ENCODE results near the gene RPL13A.
"Not testable (repeated sequence)": the region's sequence is repeated elsewhere in the genome, so short reads cannot be mapped to it uniquely, and the experiment has no call there.

Gene RPL13A

GRCh38 chr19:49448432-49448786, 39.0 kb upstream of the RPL13A start:
- ATAC-seq (replicated peaks): no peak
- Mint-ChIP-seq H3K27ac (peak overlapping the region; percentile 3), H3K9me3 (no peaks in the 10 kb centered on the region), H3K4me1 (peaks cover 35 to 63% of the 10 kb centered on the region in 2 donors), H3K36me3 (peaks cover 38 to 58% of the 10 kb centered on the region in 2 donors), H3K4me3 (peak overlapping the region in 1 of 2 donors; percentile 27), H3K27me3 (no peaks in the 10 kb centered on the region)
- no peak for DNase-seq

DNA sequence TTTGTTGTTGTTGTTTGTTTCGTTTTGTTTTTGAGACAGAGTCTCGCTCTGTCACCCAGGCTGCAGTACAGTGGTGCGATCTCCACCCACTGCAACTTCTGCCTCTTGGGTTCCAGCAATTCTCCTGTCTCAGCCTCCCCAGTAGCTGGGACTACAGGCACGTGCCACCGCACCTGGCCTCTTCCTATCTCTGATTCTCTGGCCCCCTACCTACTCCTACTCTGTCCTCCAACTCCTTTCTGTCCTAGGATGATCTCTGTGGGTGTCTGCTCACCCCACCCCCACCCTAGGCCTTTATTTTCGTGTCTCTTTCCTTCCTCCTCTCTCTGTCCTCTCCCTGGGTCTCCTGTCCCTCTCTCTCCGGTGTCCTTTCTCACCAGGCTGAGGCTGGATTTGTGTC, 37.0 kb upstream of the RPL13A start:
- H3K27ac Mint-ChIP-seq: no peak overlapping the region
- peak overlapping the region; percentile 90 to 100 for H3K4me3 Mint-ChIP-seq
- H3K4me1 Mint-ChIP-seq: peaks cover 31 to 64% of the 10 kb centered on the region in 2 donors
- ATAC-seq (replicated peaks): no peak
- no peak for DNase-seq
- H3K36me3 Mint-ChIP-seq: peaks cover 39 to 58% of the 10 kb centered on the region in 2 donors
- no peaks in the 10 kb centered on the region for H3K27me3 Mint-ChIP-seq
- no peaks in the 10 kb centered on the region for H3K9me3 Mint-ChIP-seq

GRCh38 chr19:49451430-49452181, 35.8 kb upstream of the RPL13A start, which contains the start of gene PIH1D1:
Gene PIH1D1, minus strand, starts transcription at chr19:49451814. Its CDS starts 240 bp downstream, at chr19:49451574.
- no peaks in the 10 kb centered on the region for H3K9me3 Mint-ChIP-seq
- peaks cover 43 to 56% of the 10 kb centered on the region in 2 donors for H3K36me3 Mint-ChIP-seq

GRCh38 chr19:49453013-49453756, 34.2 kb upstream of the RPL13A start, which contains the start of gene ALDH16A1:
Gene ALDH16A1, plus strand, starts transcription at chr19:49453225. Its CDS starts 107 bp downstream, at chr19:49453332.
- peak within 1 kb of the TSS; percentile 100 for H3K27ac Mint-ChIP-seq
- peaks cover 31 to 71% of the 10 kb centered on the region in 2 donors for H3K4me1 Mint-ChIP-seq
- H3K9me3 Mint-ChIP-seq: no peaks in the 10 kb centered on the region
- peaks cover 39 to 52% of the 10 kb centered on the region in 2 donors for H3K36me3 Mint-ChIP-seq
- peak; percentile 87 to 89 for ATAC-seq (replicated peaks)
- DNase-seq: peak; percentile 98
- H3K27me3 Mint-ChIP-seq: no peaks in the 10 kb centered on the region
- H3K4me3 Mint-ChIP-seq: peak within 1 kb of the TSS; percentile 90 to 100

More at GRCh38 chr19:49451430-49452181, 35.8 kb upstream of the RPL13A start, which contains the start of gene PIH1D1:
- no peaks in the 10 kb centered on the region for H3K27me3 Mint-ChIP-seq
- H3K27ac Mint-ChIP-seq: peak within 1 kb of the TSS; percentile 100
- DNase-seq: peak; percentile 95
- ATAC-seq (replicated peaks): peak; percentile 77 to 78
- H3K4me3 Mint-ChIP-seq: peak within 1 kb of the TSS; percentile 90 to 100
- H3K4me1 Mint-ChIP-seq: peaks cover 32 to 71% of the 10 kb centered on the region in 2 donors

DNA sequence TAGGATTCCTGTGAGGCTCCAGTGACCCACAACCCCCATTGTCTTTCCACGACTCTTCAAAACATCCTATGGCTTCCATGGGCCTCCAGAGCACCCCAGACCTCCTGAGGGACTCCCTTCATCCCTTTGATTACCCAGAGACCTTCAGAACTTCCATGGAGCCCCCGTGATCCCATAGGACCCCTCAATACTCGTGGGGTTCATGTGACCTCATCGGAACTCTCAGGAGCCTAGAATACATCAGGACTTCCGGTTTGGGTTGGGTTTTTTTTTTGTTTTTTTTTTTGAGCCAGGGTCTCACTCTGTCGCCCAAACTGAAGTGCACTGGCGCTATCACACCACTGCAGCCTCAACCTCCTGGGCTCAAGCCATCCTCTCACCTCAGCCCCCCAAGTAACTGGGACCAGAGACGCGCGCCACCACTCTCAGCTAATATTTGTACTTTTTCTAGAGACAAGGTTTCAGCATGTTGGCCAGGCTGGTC, 33.6 kb upstream of the RPL13A start:
- Mint-ChIP-seq H3K27me3 (no peaks in the 10 kb centered on the region), H3K4me1 (peaks cover 26 to 65% of the 10 kb centered on the region in 2 donors), H3K36me3 (peaks cover 33 to 46% of the 10 kb centered on the region in 2 donors), H3K4me3 (peak overlapping the region; percentile 90 to 100), H3K9me3 (no peaks in the 10 kb centered on the region), H3K27ac (peak overlapping the region; percentile 100)
- ATAC-seq (replicated peaks): peak; percentile 5 to 10
- peak; percentile 32 for DNase-seq

GRCh38 chr19:49455773-49456172, 31.6 kb upstream of the RPL13A start:
- no peaks in the 10 kb centered on the region for H3K27me3 Mint-ChIP-seq
- ATAC-seq (replicated peaks) (no peak), DNase-seq (no peak)
- no peak overlapping the region for H3K27ac Mint-ChIP-seq
- H3K36me3 Mint-ChIP-seq: peaks cover 32 to 44% of the 10 kb centered on the region in 2 donors
- H3K4me3 Mint-ChIP-seq: no peak overlapping the region
- H3K9me3 Mint-ChIP-seq: no peaks in the 10 kb centered on the region
- H3K4me1 Mint-ChIP-seq: peaks cover 17 to 57% of the 10 kb centered on the region in 2 donors

GRCh38 chr19:49456326-49456725, 31.1 kb upstream of the RPL13A start:
- peaks cover 15 to 52% of the 10 kb centered on the region in 2 donors for H3K4me1 Mint-ChIP-seq
- H3K36me3 Mint-ChIP-seq: peaks cover 33 to 42% of the 10 kb centered on the region in 2 donors
- peak overlapping the region; percentile 25 for H3K27ac Mint-ChIP-seq
- H3K9me3 Mint-ChIP-seq: no peaks in the 10 kb centered on the region
- H3K4me3 Mint-ChIP-seq: no peak overlapping the region
- no peaks in the 10 kb centered on the region for H3K27me3 Mint-ChIP-seq
- ATAC-seq (replicated peaks) (no peak), DNase-seq (no peak)

DNA sequence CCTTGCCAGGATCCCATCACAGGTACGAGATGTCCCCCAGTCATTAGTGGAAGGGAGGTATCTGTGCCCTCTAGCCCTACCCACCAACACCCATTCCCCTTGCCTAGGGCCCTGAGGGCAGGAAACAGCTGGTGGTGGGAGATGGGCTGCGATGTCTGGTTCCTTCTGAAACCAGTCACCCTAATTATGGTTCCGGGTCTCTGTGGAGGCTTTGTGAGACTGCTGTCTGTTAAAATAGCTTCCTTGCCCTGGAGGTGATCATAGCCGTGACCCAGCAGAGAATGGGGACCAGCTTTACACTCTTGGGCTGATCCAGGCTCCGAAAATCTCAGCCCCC, 28.9 kb upstream of the RPL13A start:
- H3K36me3 Mint-ChIP-seq: peaks cover 35 to 41% of the 10 kb centered on the region in 2 donors
- ATAC-seq (replicated peaks) (no peak), DNase-seq (no peak)
- H3K27me3 Mint-ChIP-seq: no peaks in the 10 kb centered on the region
- no peak overlapping the region for H3K27ac Mint-ChIP-seq
- no peaks in the 10 kb centered on the region for H3K9me3 Mint-ChIP-seq
- H3K4me3 Mint-ChIP-seq: no peak overlapping the region
- H3K4me1 Mint-ChIP-seq: peaks cover 10 to 36% of the 10 kb centered on the region in 2 donors

DNA sequence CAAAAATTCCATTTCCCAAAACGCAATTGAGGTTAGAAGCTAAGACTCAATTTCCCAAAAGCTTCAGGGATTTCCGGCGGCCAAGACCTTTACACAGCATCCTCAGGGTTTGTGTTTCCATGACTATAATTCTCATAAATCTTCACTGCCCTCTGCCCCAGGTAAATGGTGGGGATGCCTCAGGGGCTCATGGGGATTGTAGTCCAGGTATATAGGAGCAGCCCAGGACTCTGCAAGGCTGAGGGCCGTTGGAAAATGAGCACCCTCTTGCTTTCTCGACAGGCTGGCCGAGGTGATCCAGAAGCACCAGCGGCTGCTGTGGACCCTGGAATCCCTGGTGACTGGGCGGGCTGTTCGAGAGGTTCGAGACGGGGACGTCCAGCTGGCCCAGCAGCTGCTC, 28.0 kb upstream of the RPL13A start:
- H3K36me3 Mint-ChIP-seq: peaks cover 40 to 45% of the 10 kb centered on the region in 2 donors
- no peaks in the 10 kb centered on the region for H3K9me3 Mint-ChIP-seq
- no peak for ATAC-seq (replicated peaks)
- no peaks in the 10 kb centered on the region for H3K27me3 Mint-ChIP-seq
- DNase-seq: no peak
- no peak overlapping the region for H3K27ac Mint-ChIP-seq
- H3K4me3 Mint-ChIP-seq: no peak overlapping the region
- H3K4me1 Mint-ChIP-seq: peaks cover 5 to 31% of the 10 kb centered on the region in 2 donors

GRCh38 chr19:49461130-49461529, 26.3 kb upstream of the RPL13A start:
- not testable (repeated sequence) for H3K27me3 Mint-ChIP-seq; H3K4me3 Mint-ChIP-seq; ATAC-seq (replicated peaks); H3K9me3 Mint-ChIP-seq; DNase-seq; H3K27ac Mint-ChIP-seq
- peaks cover 53 to 54% of the 10 kb centered on the region in 2 donors for H3K36me3 Mint-ChIP-seq
- H3K4me1 Mint-ChIP-seq: peaks cover 6 to 25% of the 10 kb centered on the region in 2 donors

DNA sequence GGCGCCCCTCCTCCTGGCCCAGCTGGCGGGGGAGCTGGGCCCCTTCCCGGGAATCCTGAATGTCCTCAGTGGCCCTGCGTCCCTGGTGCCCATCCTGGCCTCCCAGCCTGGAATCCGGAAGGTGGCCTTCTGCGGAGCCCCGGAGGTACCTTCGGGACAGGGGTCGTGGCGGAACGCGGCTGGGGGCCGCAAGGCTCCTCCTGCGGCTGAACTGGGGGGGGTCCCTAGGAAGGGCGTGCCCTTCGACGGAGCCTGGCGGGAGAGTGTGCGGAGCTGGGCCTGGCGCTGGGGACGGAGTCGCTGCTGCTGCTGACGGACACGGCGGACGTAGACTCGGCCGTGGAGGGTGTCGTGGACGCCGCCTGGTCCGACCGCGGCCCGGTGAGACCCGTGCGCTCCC, 25.8 kb upstream of the RPL13A start:
- DNase-seq: no peak
- Mint-ChIP-seq H3K27ac (no peak overlapping the region), H3K9me3 (no peaks in the 10 kb centered on the region), H3K27me3 (no peaks in the 10 kb centered on the region), H3K4me3 (no peak overlapping the region), H3K4me1 (peaks cover 6 to 22% of the 10 kb centered on the region in 2 donors), H3K36me3 (peaks cover 50% of the 10 kb centered on the region in 2 donors)
- no peak for ATAC-seq (replicated peaks)

DNA sequence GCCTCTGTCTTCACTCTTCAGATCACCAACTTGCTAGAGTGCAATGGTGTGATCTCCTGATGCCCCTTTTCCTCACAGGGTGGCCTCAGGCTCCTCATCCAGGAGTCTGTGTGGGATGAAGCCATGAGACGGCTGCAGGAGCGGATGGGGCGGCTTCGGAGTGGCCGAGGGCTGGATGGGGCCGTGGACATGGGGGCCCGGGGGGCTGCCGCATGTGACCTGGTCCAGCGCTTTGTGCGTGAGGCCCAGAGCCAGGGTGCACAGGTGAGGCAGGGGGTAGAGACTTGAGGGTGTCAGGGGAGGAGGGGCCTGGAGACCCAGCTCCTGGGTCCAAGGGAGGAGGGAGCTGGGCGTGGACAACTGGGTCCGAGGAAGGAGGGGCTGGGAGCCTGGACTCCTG, 24.9 kb upstream of the RPL13A start:
- H3K9me3 Mint-ChIP-seq: no peaks in the 10 kb centered on the region
- H3K27me3 Mint-ChIP-seq: no peaks in the 10 kb centered on the region
- H3K36me3 Mint-ChIP-seq: peaks cover 44 to 46% of the 10 kb centered on the region in 2 donors
- DNase-seq (no peak), ATAC-seq (replicated peaks) (no peak)
- H3K27ac Mint-ChIP-seq: peak overlapping the region; percentile 47
- H3K4me3 Mint-ChIP-seq: no peak overlapping the region
- H3K4me1 Mint-ChIP-seq: peaks cover 6 to 16% of the 10 kb centered on the region in 2 donors

GRCh38 chr19:49463960-49464740, 23.3 kb upstream of the RPL13A start:
- H3K36me3 Mint-ChIP-seq: peaks cover 48 to 51% of the 10 kb centered on the region in 2 donors
- DNase-seq (no peak), ATAC-seq (replicated peaks) (no peak)
- no peaks in the 10 kb centered on the region for H3K9me3 Mint-ChIP-seq
- H3K27ac Mint-ChIP-seq: no peak overlapping the region
- H3K4me3 Mint-ChIP-seq: no peak overlapping the region
- peaks cover 11 to 26% of the 10 kb centered on the region in 2 donors for H3K4me1 Mint-ChIP-seq
- H3K27me3 Mint-ChIP-seq: no peaks in the 10 kb centered on the region

- Mint-ChIP-seq H3K4me3 (no peak overlapping the region), H3K36me3 (peaks cover 47 to 48% of the 10 kb centered on the region in 2 donors), H3K27me3 (no peaks in the 10 kb centered on the region), H3K9me3 (no peaks in the 10 kb centered on the region), H3K27ac (peak overlapping the region; percentile 51), H3K4me1 (peaks cover 18 to 26% of the 10 kb centered on the region in 2 donors)
- no peak for DNase-seq
- ATAC-seq (replicated peaks): no peak
Observed at GRCh38 chr19:49465371-49465770, 22.0 kb upstream of the RPL13A start.
